ENCODE data around the gene IFIT1.

- TF ChIP-seq EZH2 (IDR thresholded peaks at IDR 0.05) (no peak), CTCF (IDR thresholded peaks at IDR 0.05) (no peak)
Observed at GRCh38 chr10:89346405-89347254, 45.8 kb upstream of the IFIT1 start.

All from neural progenitor cell (in vitro differentiated cells).